ENCODE results near the gene GUSB.

GUSB gene

DNA sequence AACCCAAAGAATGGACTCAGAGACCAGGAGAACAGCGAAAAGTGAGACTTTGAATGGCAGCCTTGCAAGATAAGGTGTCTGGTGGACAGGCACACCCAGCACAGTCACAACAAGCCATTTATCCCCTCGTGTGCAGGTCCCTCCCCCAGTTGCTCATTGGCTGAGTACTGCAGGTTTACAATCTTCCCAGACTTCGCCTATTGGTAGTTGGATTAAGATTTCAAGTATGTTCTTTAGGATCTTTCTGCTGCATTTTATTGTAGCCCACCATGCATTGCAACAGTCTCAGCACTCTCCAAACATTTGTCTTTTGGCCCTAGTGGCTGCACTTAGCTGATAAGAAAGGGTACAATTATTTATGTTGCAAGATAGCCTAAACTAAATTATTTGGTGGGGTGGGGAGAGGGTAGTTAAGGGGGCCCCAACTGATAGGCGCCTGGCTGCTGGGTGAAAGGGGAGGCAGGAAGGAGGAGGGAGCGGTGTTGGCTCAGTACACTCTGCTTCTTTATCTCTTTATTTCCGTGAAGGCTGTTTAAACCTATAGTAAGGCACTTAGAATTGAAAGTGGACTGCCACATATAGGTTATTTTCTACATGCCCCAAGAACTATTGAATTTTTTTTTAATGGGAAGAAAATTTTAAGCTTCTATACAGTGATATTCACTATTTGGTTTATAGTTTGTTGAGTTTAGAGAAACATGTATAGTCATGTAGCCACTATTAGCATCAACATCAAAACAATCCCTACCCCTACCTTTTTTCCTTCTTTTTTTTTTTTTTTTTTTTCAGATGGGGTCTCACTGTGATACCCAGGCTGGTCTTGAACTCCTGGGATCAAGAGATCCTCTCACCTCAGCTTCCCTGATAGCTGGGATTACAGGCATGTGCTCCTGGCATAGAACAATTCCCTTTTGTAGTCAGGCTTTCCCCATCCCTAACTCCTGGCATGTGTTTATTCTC is 54.2 kb downstream of the GUSB start:
- no peak for DNase-seq (ENCODE audit: low read depth)

DNA sequence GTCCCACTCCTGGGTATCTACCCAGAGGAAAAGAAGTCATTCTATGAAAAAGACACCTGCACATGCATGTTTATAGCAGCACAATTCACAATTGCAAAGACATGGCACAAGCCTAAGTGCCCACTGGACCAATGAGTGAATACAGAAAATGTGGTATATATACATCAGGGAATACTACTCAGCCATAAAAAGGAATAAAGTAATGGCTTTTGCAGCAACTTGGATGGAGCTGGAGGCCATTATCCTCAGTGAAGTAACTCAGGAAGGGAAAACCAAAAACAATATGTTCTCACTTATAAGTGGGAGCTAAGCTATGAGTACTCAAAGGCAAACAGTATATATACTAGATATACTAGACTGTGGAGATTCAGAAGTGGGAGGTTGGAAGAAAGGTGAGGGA is 55.4 kb downstream of the GUSB start:
- DNase-seq (ENCODE audit: low read depth): no peak

DNA sequence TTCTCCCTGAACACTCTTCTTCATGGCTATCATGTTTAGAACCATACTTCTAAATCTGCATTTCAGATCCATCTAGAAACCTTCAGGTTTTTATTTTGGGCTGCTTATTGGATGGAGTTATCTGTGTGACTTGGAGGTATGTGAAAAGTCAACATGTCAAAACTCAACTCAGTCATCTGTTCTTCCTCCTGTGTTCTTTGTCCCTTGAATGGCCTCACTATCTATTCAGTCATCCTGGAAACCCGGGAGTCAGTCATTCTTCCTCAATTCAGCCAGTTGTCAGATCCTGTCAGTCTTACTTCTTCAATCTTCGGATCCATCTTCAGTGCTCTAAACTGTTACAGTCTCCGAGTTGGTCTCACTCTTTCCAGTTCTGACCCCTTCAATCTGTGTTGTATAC is 57.0 kb downstream of the GUSB start:
- no peak for DNase-seq (ENCODE audit: low read depth)

DNA sequence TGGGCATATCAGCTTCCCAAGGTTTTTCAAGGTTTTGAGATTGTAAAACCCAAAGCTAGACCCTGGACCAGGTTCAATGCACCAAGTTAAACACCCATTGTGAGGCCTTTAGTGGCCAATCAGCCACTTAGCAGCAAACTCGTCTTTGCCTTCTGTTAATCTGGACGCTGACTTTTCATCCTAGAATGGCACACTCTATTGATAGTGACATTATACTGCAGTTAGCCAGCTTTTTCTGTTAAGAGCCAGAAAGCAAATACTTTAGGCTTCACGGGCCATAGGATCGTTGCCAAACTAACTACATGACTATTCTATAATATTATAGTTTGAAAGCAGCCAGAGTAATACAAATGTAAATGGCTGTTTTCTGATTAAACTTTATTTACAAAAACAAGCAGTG is 57.8 kb downstream of the GUSB start:
- no peak for DNase-seq (ENCODE audit: low read depth)

DNA sequence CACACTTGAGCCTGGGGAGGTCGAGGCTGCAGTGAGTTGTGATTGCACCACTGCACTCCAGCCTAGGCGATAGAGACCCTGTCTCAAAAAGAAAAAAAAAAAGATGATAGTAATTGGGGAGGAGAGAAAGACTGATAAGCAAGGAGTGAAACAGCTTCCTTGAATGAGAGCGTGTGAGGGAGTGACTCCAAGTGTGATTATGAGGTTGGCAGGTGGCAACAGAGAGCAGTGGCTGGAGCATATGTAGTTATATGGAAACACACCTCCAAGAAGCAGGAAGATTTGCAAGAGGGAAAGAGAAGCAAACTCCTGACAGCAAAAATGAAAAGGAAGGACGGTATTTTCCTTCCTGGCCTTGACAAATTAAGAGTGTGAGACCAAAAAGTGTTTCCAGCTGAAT is 58.7 kb downstream of the GUSB start:
- no peak for DNase-seq (ENCODE audit: low read depth)

DNA sequence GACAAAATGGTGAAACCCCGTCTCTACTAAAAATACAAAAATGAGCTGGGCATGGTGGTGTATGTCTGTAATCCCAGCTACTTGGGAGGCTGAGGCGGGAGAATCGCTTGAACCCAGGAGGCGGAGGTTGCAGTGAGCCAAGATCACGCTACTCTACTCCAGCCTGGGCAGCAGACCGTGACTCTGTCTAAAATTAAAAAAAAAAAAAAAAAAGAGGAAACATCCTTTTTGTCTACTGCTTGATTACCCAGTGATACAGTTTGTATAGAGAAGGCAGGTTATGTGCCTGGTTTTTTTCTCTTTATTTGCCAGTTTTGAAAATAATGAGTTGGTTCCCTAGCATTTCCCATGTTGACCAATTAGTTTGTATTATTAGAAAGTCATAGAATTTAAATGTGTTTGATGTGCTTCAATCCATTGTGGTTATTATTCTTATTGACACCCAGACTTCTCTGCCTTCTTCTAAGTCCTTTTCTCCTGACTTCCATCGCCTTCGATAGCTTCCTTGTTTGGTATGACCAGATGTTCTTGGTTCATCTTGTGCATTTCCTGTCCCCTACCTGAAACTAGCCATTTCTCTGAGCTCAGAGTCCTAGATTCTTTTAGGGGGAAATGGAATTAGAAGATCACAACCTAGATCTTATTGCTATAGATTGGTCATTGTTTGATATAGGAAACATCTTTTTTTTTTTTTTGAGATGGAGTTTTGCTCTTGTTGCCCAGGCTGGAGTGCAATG is 65.9 kb downstream of the GUSB start:
- DNase-seq (ENCODE audit: low read depth): no peak

DNA sequence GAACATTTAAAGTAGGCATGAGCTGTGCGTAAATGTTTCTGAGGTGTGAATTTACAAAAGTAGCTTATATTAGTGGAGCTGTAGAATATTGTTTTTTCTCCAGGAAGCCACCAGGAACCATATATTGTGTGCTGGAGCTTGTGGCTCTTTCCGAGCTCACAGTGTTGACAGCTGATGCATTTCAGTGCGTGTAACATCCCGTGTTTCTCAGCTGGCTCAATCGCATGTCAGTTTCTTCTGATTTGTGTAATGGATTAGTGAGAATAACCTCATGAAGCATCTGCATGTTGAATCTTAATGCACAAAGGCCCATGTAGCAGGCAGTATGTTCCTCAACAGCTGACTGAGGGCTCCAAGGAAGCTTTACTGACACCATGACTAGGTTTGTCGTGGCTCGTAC is 69.8 kb downstream of the GUSB start:
- no peak for DNase-seq (ENCODE audit: low read depth)
